Heart right ventricle (tissue), 16 donors: ENCODE data around the gene MMP2. TPM values are rescaled to one million over a fixed set of nuclear protein-coding genes. Genes with fewer than 3 reads are reported as not detected.
A peak's percentile ranks its signal among the peaks of the same experiment; 100 is the strongest.

Experiments
- ATAC-seq, 8 donors: fragments of 200-7000 bp; cut with Tn5 transposase; one replicate each; pipeline ENCODE4 v1.9.1; 2020; ENCODE audit warnings: mild to moderate bottlenecking in 8 of 8, moderate library complexity in 8 of 8, moderate number of reproducible peaks in 1 of 8
- DNase-seq, 2 donors: peaks; one replicate each; pipeline ENCODE4 v3.0.0-alpha.2; 2020
- H3K27ac ChIP-seq, 10 donors: fragments of 200-600 bp; sonication (generic) in 2 of 10; one replicate each; pipeline versions ENCODE4 v1.5.0 to v1.8.0; 2020 to 2022; ENCODE audit warnings: mild to moderate bottlenecking in 3 of 10
- H3K27me3 ChIP-seq, 7 donors: fragments of 200-600 bp; one replicate each; pipeline ENCODE4 v1.8.0; 2021 to 2022; ENCODE audit warnings: mild to moderate bottlenecking in 2 of 7
- H3K36me3 ChIP-seq, 9 donors: fragments of 200-600 bp; sonication (generic) in 1 of 9; one replicate each; pipeline versions ENCODE4 v1.5.0 to v1.8.0; 2020 to 2022; ENCODE audit warnings: mild to moderate bottlenecking in 2 of 9
- H3K4me1 ChIP-seq, 9 donors: fragments of 200-600 bp; sonication (generic) in 1 of 9; one replicate each; pipeline versions ENCODE4 v1.5.0 to v1.8.0; 2020 to 2022; ENCODE audit warnings: mild to moderate bottlenecking in 4 of 9
- H3K4me3 ChIP-seq, 10 donors: fragments of 200-600 bp; sonication (generic) in 2 of 10; one replicate each; pipeline versions ENCODE4 v1.5.0 to v1.8.0; 2020 to 2022; ENCODE audit warnings: mild to moderate bottlenecking in 7 of 10, moderate library complexity in 2 of 10
- H3K9me3 ChIP-seq, 11 donors: fragments of 200-600 bp in 10 of 11; sonication (generic) in 2 of 11; one replicate each; pipeline versions ENCODE4 v1.5.0 to v1.8.0; 2013 to 2022; ENCODE audit warnings: mild to moderate bottlenecking in 2 of 11, control low read depth in 1 of 11, moderate library complexity in 1 of 11
- WGBS, 2 donors: extraction: QIAGEN DNeasy Blood & Tissue Kit; methylation state at CpG; one replicate each; pipeline ENCODE4 v1.1.7; 2013; ENCODE audit warnings: inconsistent platforms in 1 of 2; 5-methylcytosine and 5-hydroxymethylcytosine counted together
- intact Hi-C, 10 donors: fragments of 100-400 bp; cut with DNase I; formaldehyde crosslinking; loops; one replicate each; pipeline versions ENCODE4 v1.11.1 to v1.14.2; 2022
- polyA plus RNA-seq, 2 donors: library from polyadenylated mRNA; stranded (reverse); fragments of 200-250 nt; gene quantifications; one replicate each; pipeline ENCODE4 v1.2.3, GENCODE V29; 2013
- total RNA-seq, 10 donors: library from RNA; stranded (reverse); fragmentation: NEBNext Ultra II Directional in 3 of 10; extraction: Animal tissue kit (Norgen Biotek cat#: 25700) in 3 of 10; gene quantifications; one replicate each; pipeline versions ENCODE4 v1.2.1 to v1.2.4, GENCODE V29; 2021 to 2023
- TF ChIP-seq, protein P1 (sequence below), 9 donors: fragments of 200-600 bp; sonication (generic) in 2 of 9; IDR thresholded peaks; one replicate each; pipeline versions ENCODE4 v1.5.0 to v1.8.0; 2021 to 2022; ENCODE audit warnings: antibody characterized with exemption in 9 of 9, mild to moderate bottlenecking in 5 of 9, moderate library complexity in 1 of 9
- donor health status: Arrhythmogenic right ventricular cardiomyopathy.
- donor health status: ischemic (EF 13 %, LVEDD 7.1; RV severe dilation, severe dysfunction).
- donor health status: healthy with polysubstance abuse.
- donor health status: DM: no; HTN: yes; CAD: no.
- donor health status: DM: no; HTN: no; CAD: no.
- donor health status: ischemic (EF 25% LVEDD 6.9; RV normal size, moderate dysfunction).
- donor health status: ischemic (EF 25% LVEDD 5.7; RV mildly dilated, moderate dysfunction).
- donor health status: healthy.
- donor health status: DM: yes; HTN: yes; CAD: no.
- donor health status: Ischemic cardiomyopathy.
- donor health status: ischemic (EF 35%, LVEDD 5.7; RV mildly dilated, moderate dysfunction).
- donor health status: nonischemic (EF 11% LVEDD 7.7; RV severe dilation, severe dysfunction).
- donor health status: DM: yes; HTN: yes; CAD: no.
- donor health status: PGD.
- donor health status: ischemic (EF 29% LVEDD 5.4; RV normal size, mild dysfunction).
- donor health status: nonischemic (EF 23%, LVEDD 6.1; RV moderate dilation, normal function).

MMP2 gene
- total and polyA plus RNA-seq, 12 donors: 36.1 to 157 (median 88.0) TPM

DNA sequence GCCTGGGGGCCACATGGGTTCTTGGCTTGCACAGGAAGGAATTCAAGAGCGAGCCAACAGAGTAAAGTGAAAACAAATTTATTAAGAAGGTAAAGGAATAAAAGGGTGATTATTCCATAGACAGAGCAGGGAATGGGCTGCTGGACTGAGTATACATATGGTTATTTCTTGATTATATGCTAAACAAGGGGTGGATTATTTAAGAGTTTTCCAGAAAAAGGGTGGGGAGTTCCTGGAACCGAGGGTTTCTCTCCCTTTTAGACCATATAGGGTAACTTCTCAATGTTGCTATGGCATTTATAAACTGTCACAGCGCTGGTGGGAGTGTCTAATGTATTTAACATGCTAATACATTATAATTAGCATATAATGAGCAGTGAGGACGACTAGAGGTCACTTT is 2.0 kb downstream of the MMP2 start:
- H3K4me3 ChIP-seq: peak overlapping the region in 9 of 10 donors; percentile 44 to 76 (median 66)
- peaks cover 0 to 41% (median 4%) of the 10 kb centered on the region in 7 donors for H3K27me3 ChIP-seq
- 73 to 83% methylated on average over 4 of the region's 4 CpGs for WGBS, 2 donors
- DNase-seq (no peak), ATAC-seq (no peak)
- peaks cover 0 to 44% (median 21%) of the 10 kb centered on the region in 9 donors for H3K4me1 ChIP-seq
- H3K27ac ChIP-seq: peak overlapping the region in 6 of 10 donors; percentile 45 to 92 (median 88)
- TF ChIP-seq, protein P1, sequence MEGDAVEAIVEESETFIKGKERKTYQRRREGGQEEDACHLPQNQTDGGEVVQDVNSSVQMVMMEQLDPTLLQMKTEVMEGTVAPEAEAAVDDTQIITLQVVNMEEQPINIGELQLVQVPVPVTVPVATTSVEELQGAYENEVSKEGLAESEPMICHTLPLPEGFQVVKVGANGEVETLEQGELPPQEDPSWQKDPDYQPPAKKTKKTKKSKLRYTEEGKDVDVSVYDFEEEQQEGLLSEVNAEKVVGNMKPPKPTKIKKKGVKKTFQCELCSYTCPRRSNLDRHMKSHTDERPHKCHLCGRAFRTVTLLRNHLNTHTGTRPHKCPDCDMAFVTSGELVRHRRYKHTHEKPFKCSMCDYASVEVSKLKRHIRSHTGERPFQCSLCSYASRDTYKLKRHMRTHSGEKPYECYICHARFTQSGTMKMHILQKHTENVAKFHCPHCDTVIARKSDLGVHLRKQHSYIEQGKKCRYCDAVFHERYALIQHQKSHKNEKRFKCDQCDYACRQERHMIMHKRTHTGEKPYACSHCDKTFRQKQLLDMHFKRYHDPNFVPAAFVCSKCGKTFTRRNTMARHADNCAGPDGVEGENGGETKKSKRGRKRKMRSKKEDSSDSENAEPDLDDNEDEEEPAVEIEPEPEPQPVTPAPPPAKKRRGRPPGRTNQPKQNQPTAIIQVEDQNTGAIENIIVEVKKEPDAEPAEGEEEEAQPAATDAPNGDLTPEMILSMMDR (IDR thresholded peaks at IDR 0.05): no peak
- peaks cover 0 to 38% (median 6%) of the 10 kb centered on the region in 9 donors for H3K36me3 ChIP-seq
- intact Hi-C loops: no loop called here
- H3K9me3 ChIP-seq: no peaks in the 10 kb centered on the region

DNA sequence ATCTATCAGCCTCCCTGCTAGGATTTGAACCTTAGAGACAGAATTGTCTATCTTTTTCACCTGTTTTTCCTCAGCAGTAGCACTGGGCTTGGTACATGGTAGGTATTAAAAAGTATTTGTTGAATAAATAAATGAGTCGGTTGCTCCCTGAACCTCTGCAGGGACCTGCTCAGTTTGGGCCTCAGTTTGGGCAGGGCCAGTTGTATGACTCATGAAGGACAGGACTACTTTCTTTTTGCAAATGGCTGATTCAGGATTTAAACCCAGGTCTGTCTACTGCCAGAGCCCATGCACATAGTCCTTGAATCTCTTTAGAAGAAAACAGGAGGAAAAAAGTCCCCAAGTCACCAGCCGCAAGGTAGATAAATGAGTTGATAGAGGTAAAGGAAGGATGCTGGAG is 3.1 kb downstream of the MMP2 start:
- peaks cover 0 to 38% (median 21%) of the 10 kb centered on the region in 9 donors for H3K4me1 ChIP-seq
- ATAC-seq (no peak), DNase-seq (no peak)
- intact Hi-C loops: no loop called here
- H3K9me3 ChIP-seq: no peaks in the 10 kb centered on the region
- 87 to 93% methylated on average over 2 of the region's 2 CpGs for WGBS, 2 donors
- peaks cover 0 to 38% (median 6%) of the 10 kb centered on the region in 9 donors for H3K36me3 ChIP-seq
- peak overlapping the region in 1 of 10 donors; percentile 60 for H3K4me3 ChIP-seq
- peaks cover 0 to 41% (median 4%) of the 10 kb centered on the region in 7 donors for H3K27me3 ChIP-seq
- H3K27ac ChIP-seq: no peak overlapping the region
- TF ChIP-seq, protein P1 (IDR thresholded peaks at IDR 0.05): no peak

DNA sequence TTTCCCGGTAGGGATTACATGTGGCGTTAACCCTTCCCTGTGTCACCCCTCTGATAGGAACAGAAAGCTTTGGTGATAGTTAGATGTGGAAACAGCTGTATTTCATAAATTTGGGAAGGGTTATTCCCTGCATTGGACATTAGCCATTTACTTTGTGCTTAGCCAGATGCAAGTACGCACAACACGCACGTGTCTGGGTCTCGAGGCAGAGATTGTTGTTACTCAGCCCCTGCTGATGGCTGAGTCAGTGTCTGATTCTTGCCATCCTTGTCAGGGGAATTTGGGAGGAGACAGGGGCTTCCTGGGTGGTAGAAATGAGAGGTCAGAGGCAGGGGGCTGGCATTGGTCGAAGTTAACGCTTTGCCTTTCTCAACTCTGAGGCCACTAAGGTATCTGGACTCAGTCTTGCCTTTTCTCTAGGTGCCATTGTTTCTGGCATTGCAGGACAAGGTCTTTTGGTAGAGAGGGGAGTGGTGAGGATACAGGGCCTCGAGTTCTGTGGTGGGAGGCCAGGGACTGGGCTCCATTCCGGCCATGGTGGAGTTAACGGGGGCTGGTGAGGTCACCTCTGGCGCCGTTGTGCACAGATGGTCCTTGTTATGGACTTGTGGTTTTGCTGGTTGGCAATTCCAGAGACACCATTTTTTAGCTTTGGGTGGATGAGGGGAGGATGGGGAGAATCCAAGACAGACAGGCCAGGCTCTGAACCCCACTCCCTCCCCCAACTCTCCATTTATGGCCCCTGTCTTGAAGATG is 8.2 kb downstream of the MMP2 start:
- intact Hi-C loops: no loop called here
- peaks cover 0 to 9% (median 0%) of the 10 kb centered on the region in 9 donors for H3K4me1 ChIP-seq
- TF ChIP-seq, protein P1 (IDR thresholded peaks at IDR 0.05): no peak
- no peak overlapping the region for H3K4me3 ChIP-seq
- peaks cover 0 to 72% (median 11%) of the 10 kb centered on the region in 9 donors for H3K36me3 ChIP-seq
- H3K27ac ChIP-seq: peak overlapping the region in 8 of 10 donors; percentile 2 to 64 (median 54)
- no peaks in the 10 kb centered on the region for H3K27me3 ChIP-seq
- WGBS, 2 donors: 74 to 80% methylated on average over 13 of the region's 13 CpGs
- DNase-seq (no peak), ATAC-seq (peak; percentile 24 to 80 (median 60))
- H3K9me3 ChIP-seq: no peaks in the 10 kb centered on the region

DNA sequence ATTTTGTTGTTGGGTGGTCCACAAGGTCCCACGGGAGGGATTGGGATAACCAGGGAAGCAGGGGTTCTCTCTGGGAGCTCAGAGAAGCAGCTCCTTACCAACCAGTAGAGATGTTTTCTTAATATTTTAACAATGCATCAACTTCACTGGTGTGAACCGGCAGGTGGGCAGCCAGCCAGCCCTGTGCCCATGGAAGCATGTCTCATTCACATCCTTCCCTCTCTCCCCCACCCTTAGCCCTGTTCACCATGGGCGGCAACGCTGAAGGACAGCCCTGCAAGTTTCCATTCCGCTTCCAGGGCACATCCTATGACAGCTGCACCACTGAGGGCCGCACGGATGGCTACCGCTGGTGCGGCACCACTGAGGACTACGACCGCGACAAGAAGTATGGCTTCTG is 9.3 kb downstream of the MMP2 start:
- intact Hi-C loops: no loop called here
- 90 to 92% methylated on average over 12 of the region's 12 CpGs for WGBS, 2 donors
- Histone ChIP-seq H3K4me1 (peaks cover 0 to 9% (median 0%) of the 10 kb centered on the region in 9 donors), H3K9me3 (no peaks in the 10 kb centered on the region), H3K27me3 (no peaks in the 10 kb centered on the region), H3K36me3 (peaks cover 0 to 70% (median 11%) of the 10 kb centered on the region in 9 donors), H3K27ac (no peak overlapping the region), H3K4me3 (no peak overlapping the region)
- no peak for ATAC-seq
- TF ChIP-seq, protein P1 (IDR thresholded peaks at IDR 0.05): no peak
- no peak for DNase-seq
